IPS-NIHi7 (cell line): ENCODE measurements around the gene ZBTB37.
A peak's percentile ranks its signal among the peaks of the same experiment; 100 is the strongest.
"Not testable (repeated sequence)": the region's sequence is repeated elsewhere in the genome, so short reads cannot be mapped to it uniquely, and the experiment has no call there.

ENCODE experiments used
- DNase-seq: peaks from one replicate; pipeline ENCODE4 v3.0.0; 2012; ENCODE audit warnings: mixed read lengths; ENCODE audit errors: extremely low spot score

The ZBTB37 gene

DNA sequence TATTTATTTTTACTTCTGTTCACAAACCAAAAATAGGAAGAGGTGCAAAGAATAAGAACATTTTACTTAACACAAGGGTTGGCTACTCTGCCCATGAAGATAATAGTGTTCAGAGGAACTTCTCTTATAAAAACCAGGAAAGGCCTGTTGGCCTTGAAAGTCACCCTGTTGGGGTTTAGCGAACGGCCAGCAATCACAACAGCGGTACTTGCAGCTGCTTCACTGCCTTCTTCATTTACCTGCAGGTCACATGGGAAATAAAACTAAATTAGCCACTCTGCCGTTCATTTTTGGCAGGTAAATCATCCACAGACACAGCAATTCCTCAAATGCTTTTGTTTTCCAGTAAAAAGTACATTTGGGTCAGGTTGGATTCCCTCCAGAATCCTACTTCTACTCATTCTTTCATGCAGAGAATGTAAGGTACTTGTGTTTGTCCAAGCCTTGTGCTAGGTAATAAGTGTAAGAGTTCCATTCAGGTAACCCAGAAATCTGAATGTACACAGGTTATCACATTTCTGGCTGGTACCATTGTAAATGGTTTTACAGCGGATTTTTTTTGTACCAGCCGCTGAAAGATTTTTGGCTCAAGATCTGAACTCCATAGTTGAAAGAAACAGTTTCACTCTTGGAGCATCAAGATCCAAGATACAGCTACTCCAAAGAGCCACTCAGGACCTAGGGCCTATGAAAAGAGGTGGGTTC lies 35.8 kb downstream of the ZBTB37 start:
- no peak for DNase-seq

DNA sequence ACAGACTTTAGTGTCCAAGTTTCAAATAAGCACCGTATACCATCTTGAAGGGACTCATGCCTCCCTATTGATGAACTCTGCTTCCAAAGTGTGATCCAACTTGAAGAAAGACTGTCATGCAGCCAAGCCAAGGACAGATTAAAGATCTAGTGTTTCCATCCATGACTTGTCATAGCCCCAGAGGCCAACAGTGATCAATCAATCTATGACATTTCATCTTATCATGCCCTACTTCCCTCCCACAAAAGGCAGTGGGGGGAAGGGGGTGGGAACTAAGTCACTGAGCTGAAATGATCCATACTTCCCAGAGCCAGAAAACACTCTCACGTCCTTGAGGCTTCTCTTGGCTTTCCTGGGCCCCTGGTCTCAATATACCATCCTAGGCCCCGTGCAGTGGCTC lies 44.9 kb downstream of the ZBTB37 start:
- DNase-seq: no peak

GRCh38 chr1:173914366-173914871 lies 46.2 kb downstream of the ZBTB37 start:
- peak; percentile 75 for DNase-seq

DNA sequence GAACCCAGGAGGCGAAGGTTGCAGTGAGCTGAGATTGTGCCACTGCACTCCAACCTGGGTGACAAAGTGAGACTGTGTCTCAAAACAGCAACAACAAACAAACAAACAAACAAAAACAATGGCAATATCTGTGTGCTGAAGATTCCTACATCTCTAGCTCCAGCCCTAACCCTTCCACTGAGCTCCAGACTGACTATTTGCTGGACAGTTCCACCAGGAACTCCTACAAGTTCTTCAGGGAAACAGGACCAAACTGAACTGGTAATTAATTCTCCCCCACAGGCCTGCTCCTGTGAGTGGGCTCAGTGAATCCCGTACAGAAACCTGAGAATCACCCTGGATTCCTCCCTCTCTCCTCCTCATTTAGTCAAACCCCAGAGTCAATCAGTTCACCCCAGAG lies 47.4 kb downstream of the ZBTB37 start:
- no peak for DNase-seq

- no peak for DNase-seq
Observed at GRCh38 chr1:173916667-173917066, 48.5 kb downstream of the ZBTB37 start.

GRCh38 chr1:173917149-173917548 lies 49.0 kb downstream of the ZBTB37 start, which contains the start of gene SERPINC1:
TSS of gene SERPINC1 (minus strand) at chr1:173917327. CDS start at chr1:173917259, 68 bp downstream.
- no peak for DNase-seq

DNA sequence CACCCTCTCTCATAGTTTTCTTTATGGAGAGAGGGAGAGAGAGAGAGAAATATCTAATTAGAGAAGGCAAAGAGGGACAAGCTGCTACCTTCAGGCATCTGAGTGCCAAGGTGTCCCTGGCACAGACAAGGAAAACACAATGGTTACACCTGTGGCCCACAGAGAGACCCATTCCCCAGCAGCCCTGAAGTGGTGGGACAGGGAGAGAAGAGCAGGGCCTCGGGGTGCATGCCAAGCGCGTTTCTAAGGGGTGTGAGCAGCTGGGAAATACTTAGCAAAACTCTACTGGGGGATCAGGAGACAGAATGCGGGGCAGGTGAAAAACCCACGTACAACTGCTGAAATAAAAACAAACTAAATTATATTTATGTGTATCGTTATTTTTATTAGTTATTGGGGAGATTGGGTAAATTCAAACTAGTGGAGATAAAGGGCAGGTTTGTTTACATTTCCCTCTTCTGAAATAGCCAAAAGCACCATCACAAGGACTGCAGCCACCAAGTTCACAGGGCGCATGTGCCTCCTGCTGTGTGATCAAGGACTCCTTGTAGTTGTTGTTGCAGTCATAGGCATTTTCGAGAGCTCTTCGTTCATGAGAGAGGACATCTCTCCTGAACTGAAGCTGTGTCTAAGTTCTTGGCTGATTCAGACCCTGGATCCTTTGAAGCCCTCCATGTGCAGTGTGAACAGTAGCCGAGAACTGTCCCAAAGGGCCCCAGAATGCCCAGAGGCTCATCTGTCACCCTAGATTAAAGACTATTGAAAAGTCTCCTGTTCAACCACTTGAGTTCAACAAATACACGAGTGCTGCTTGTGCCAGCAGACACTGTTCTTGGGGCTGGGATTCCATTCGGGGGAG lies 49.7 kb downstream of the ZBTB37 start:
- DNase-seq: no peak

- DNase-seq: no peak
Observed at GRCh38 chr1:173920861-173921260, 52.7 kb downstream of the ZBTB37 start.

GRCh38 chr1:173925306-173926242 lies 57.4 kb downstream of the ZBTB37 start:
- DNase-seq: no peak

DNA sequence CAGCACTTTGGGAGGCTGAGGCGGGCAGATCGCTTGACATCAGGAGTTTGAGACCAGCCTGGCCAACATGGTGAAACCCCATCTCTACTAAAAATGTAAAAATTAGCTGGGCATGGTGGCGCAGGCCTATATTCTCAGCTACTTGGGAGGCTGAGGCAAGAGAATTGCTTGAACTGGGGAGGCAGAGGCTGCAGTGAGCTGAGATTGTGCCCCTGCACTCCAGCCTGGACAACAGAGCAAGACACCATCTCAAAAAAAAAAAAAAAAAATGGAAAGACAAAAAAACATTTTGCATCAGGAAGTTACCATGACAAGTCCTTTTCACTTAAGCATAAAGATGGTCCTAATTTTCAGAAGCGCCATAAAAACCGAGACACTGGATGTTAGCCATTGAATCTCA lies 62.4 kb downstream of the ZBTB37 start:
- DNase-seq: not testable (repeated sequence)

DNA sequence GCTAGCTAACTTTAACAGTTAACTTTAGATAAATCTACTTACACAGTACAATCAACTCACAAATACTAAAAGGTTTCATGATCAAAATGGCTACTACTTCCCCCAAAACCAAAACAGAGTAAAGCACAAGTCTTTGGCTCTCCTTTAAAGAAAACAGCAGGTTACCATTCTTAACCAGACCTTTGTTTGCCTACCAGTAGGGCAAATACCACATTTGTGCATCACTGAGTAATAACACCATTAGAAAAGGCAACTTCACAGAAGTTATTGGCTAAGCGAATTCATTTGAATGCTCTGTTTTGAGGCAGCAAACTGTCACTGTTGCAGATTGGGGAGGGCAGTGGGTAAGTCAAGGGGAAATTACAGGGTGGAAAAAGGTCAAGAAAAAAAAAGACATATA lies 66.3 kb downstream of the ZBTB37 start:
- no peak for DNase-seq

DNA sequence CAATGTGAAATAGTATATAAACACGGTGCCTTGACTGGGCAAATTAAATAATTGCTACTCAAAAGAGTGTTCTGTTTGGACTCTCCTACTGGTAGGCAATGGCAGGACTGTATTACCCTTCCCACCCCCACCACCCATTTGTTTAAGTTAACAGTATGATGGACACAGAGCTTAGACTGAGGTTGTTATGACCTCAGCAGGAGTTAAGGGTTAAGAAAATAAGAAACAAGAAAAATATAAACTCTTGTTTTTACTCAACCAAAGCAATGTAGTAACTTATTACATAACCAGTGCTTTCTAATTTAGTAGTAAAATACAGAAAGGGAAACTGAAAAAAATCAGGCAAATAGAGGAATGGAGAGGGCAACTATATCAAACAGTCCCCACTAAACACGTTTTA lies 68.9 kb downstream of the ZBTB37 start:
- DNase-seq: no peak

DNA sequence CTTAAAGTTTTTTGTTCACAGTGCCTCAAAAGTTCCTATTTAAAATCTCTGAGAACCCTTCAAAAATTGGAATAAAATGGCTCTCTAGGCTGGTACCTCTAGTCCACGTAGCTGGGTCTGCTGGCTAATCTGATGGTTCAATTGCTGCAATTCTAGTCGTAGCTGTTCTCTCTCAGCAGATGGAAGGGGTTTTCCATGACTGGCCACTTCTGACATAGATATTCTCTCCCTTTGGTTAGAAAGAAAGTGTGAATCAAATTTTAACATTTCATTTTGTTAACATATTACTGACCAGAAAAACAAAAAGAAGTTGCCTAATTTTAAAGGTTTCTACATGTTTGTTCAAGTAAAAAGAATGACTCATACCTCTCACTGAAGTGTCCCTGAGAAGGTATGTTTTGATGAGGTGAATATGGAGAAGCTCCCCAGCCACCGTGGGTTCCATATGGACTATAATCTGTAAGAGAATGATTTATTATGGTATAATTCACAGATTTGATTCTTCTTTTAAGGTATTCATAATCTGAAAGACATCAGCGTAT lies 78.3 kb downstream of the ZBTB37 start:
- no peak for DNase-seq

GRCh38 chr1:173948594-173948993 lies 80.4 kb downstream of the ZBTB37 start:
- no peak for DNase-seq
